Left lung (tissue), 10 donors: ENCODE measurements around the gene CASP2. TPM values are rescaled to one million over a fixed set of nuclear protein-coding genes. Genes with fewer than 3 reads are reported as not detected.
A peak's percentile ranks its signal among the peaks of the same experiment; 100 is the strongest.

Experiments
- ATAC-seq: fragments of 200-7000 bp; cut with Tn5 transposase; one replicate; pipeline ENCODE4 v1.9.1; 2020; ENCODE audit warnings: moderate library complexity
- DNase-seq, 4 donors: peaks; one replicate each; pipeline ENCODE4 v3.0.0-alpha.2; 2013 to 2020
- H3K27ac ChIP-seq, 2 donors: fragments of 200-600 bp; sonication (generic) in 1 of 2; one replicate each; pipeline versions ENCODE4 v1.5.0 to v1.8.0; 2020 to 2021
- H3K27me3 ChIP-seq, 2 donors: fragments of 200-600 bp; sonication (generic) in 1 of 2; one replicate each; pipeline versions ENCODE4 v1.5.0 to v1.8.0; 2020 to 2021
- H3K36me3 ChIP-seq, 2 donors: fragments of 200-600 bp; sonication (generic) in 1 of 2; one replicate each; pipeline versions ENCODE4 v1.5.0 to v1.8.0; 2020 to 2021
- H3K4me1 ChIP-seq, 2 donors: fragments of 200-600 bp; one replicate each; pipeline ENCODE4 v1.8.0; 2021
- H3K4me3 ChIP-seq, 2 donors: fragments of 200-600 bp; sonication (generic) in 1 of 2; one replicate each; pipeline versions ENCODE4 v1.5.0 to v1.8.0; 2020 to 2021; ENCODE audit warnings: mild to moderate bottlenecking in 1 of 2
- H3K9me3 ChIP-seq, 2 donors: fragments of 200-600 bp; sonication (generic) in 1 of 2; one replicate each; pipeline versions ENCODE4 v1.5.0 to v1.8.0; 2020 to 2021
- CTCF ChIP-seq, 2 donors: fragments of 200-600 bp; sonication (generic) in 1 of 2; IDR thresholded peaks; one replicate each; pipeline versions ENCODE4 v1.5.0 to v1.8.0; 2021; ENCODE audit warnings: antibody characterized with exemption in 2 of 2
- intact Hi-C, 2 donors: fragments of 100-400 bp; cut with DNase I; formaldehyde crosslinking; loops; one replicate each; pipeline versions ENCODE4 v1.11.2 to v1.14.2; 2022
- polyA plus RNA-seq, 6 donors: library from polyadenylated mRNA; unstranded; fragments of 120-200 nt; gene quantifications; one replicate each; pipeline ENCODE4 v1.2.1, GENCODE V29; 2013; ENCODE audit not compliant: insufficient read length in 6 of 6
- total RNA-seq, 2 donors: library from RNA; stranded (reverse); fragmentation: NEBNext Ultra II Directional; extraction: Animal tissue kit (Norgen Biotek cat#: 25700); gene quantifications; one replicate each; pipeline ENCODE4 v1.2.1, GENCODE V29; 2021
- donor health status: DM: no; HTN: yes; CAD: no.
- donor health status: DM: no; HTN: no; CAD: no.

CASP2 gene
- total and polyA plus RNA-seq, 8 donors, result 36.3 to 66.0 (median 60.4) TPM

GRCh38 chr7:143334244-143334643 is 46.1 kb downstream of the CASP2 start:
- H3K4me1 ChIP-seq, result no peaks in the 10 kb centered on the region
- no peaks in the 10 kb centered on the region for H3K27me3 ChIP-seq
- intact Hi-C loops, result no loop called here
- DNase-seq, result no peak
- no peak overlapping the region for H3K27ac ChIP-seq
- no peak for TF ChIP-seq CTCF (IDR thresholded peaks at IDR 0.05)
- H3K36me3 ChIP-seq, result no peaks in the 10 kb centered on the region
- ATAC-seq, result no peak
- no peak overlapping the region for H3K4me3 ChIP-seq
- no peaks in the 10 kb centered on the region for H3K9me3 ChIP-seq

GRCh38 chr7:143337216-143337615 is 49.1 kb downstream of the CASP2 start:
- no peaks in the 10 kb centered on the region for H3K27me3 ChIP-seq
- no peak overlapping the region for H3K27ac ChIP-seq
- DNase-seq (no peak), ATAC-seq (no peak)
- H3K4me1 ChIP-seq, result no peaks in the 10 kb centered on the region
- intact Hi-C loops, result no loop called here
- no peak overlapping the region for H3K4me3 ChIP-seq
- TF ChIP-seq CTCF (IDR thresholded peaks at IDR 0.05), result no peak
- no peaks in the 10 kb centered on the region for H3K36me3 ChIP-seq
- H3K9me3 ChIP-seq, result no peaks in the 10 kb centered on the region

GRCh38 chr7:143341842-143342241 is 53.7 kb downstream of the CASP2 start:
- Histone ChIP-seq H3K9me3 (no peaks in the 10 kb centered on the region), H3K4me1 (peaks cover 0 to 4% of the 10 kb centered on the region in 2 donors), H3K36me3 (no peaks in the 10 kb centered on the region), H3K4me3 (no peak overlapping the region), H3K27ac (no peak overlapping the region), H3K27me3 (peaks cover 0 to 19% of the 10 kb centered on the region in 2 donors)
- ATAC-seq (no peak), DNase-seq (no peak)
- intact Hi-C loops, result no loop called here
- TF ChIP-seq CTCF (IDR thresholded peaks at IDR 0.05), result no peak

- TF ChIP-seq CTCF (IDR thresholded peaks at IDR 0.05), result no peak
- H3K36me3 ChIP-seq, result no peaks in the 10 kb centered on the region
- ATAC-seq, result no peak
- H3K9me3 ChIP-seq, result no peaks in the 10 kb centered on the region
- peaks cover 0 to 19% of the 10 kb centered on the region in 2 donors for H3K27me3 ChIP-seq
- no peak overlapping the region for H3K27ac ChIP-seq
- peaks cover 0 to 4% of the 10 kb centered on the region in 2 donors for H3K4me1 ChIP-seq
- no peak overlapping the region for H3K4me3 ChIP-seq
- intact Hi-C loops, result no loop called here
- no peak for DNase-seq
Observed at GRCh38 chr7:143343596-143343995, 55.4 kb downstream of the CASP2 start.

- Histone ChIP-seq H3K9me3 (no peaks in the 10 kb centered on the region), H3K27me3 (peaks cover 0 to 24% of the 10 kb centered on the region in 2 donors), H3K27ac (no peak overlapping the region), H3K4me3 (peak overlapping the region in 1 of 2 donors; percentile 18), H3K36me3 (no peaks in the 10 kb centered on the region), H3K4me1 (peaks cover 0 to 4% of the 10 kb centered on the region in 2 donors)
- intact Hi-C loops, result no loop called here
- ATAC-seq (peak; percentile 94), DNase-seq (peak in 3 of 4 donors; percentile 49 to 93 (median 55))
- TF ChIP-seq CTCF (IDR thresholded peaks at IDR 0.05), result peak in 1 of 2 donors; percentile 59
Observed at GRCh38 chr7:143345428-143345900, 57.3 kb downstream of the CASP2 start.
